Gastrocnemius medialis (tissue), 4 donors: Measurements from ENCODE around the gene SSNA1.

Source experiments
- CTCF ChIP-seq, 5 experiments: fragments of 450-650 bp in 3 of 5; fragments of 200-600 bp in 2 of 5; sonication (generic) in 2 of 5; IDR thresholded peaks in 4 of 5; conservative IDR thresholded peaks in 1 of 5; 1 replicate in 4 of 5; 2 replicates in 1 of 5; pipeline ENCODE4 v1.5.1; 2016 to 2019; ENCODE audit warnings: antibody characterized with exemption in 5 of 5, mild to moderate bottlenecking in 3 of 5, moderate library complexity in 3 of 5
- POLR2A ChIP-seq, 2 donors: fragments of 450-650 bp; IDR thresholded peaks; one replicate each; pipeline ENCODE4 v1.6.1; 2017; ENCODE audit warnings: antibody characterized with exemption in 2 of 2, mild to moderate bottlenecking in 2 of 2, moderate library complexity in 2 of 2

- TF ChIP-seq CTCF (IDR thresholded peaks at IDR 0.05 in 4 of 5, conservative IDR thresholded peaks at IDR 0.05 in 1 of 5) (no peak), POLR2A (IDR thresholded peaks at IDR 0.05) (no peak)
Observed at GRCh38 chr9:137226338-137227053, 38.0 kb downstream of the SSNA1 start.
